Sigmoid colon (tissue), 4 donors: ENCODE data around the gene MBD3L4.
"Not testable (repeated sequence)": the region's sequence is repeated elsewhere in the genome, so short reads cannot be mapped to it uniquely, and the experiment has no call there.

Source experiments
- CTCF ChIP-seq, 4 experiments: fragments of 450-650 bp in 3 of 4; fragments of 200-600 bp in 1 of 4; IDR thresholded peaks; one replicate each; pipeline ENCODE4 v1.5.1; 2016 to 2019; ENCODE audit warnings: antibody characterized with exemption in 4 of 4, mild to moderate bottlenecking in 3 of 4, moderate library complexity in 2 of 4
- EP300 ChIP-seq, 4 donors: sonication (generic); formaldehyde crosslinking; IDR thresholded peaks; one replicate each; pipeline ENCODE4 v1.6.1; 2017; ENCODE audit warnings: antibody characterized with exemption in 4 of 4
- POLR2A ChIP-seq, 2 donors: fragments of 450-650 bp; IDR thresholded peaks; one replicate each; pipeline ENCODE4 v1.6.1; 2016; ENCODE audit warnings: antibody characterized with exemption in 2 of 2, mild to moderate bottlenecking in 2 of 2, moderate library complexity in 2 of 2

- not testable (repeated sequence) for TF ChIP-seq CTCF, EP300, POLR2A (IDR thresholded peaks at IDR 0.05)
Observed at GRCh38 chr19:7028790-7029189, 11.2 kb downstream of the MBD3L4 start.
